RWPE2 (cell line): ENCODE data around the gene OAS3.

ENCODE experiments used
- ATAC-seq: fragments of 200-7000 bp; cut with Tn5 transposase; 3 replicates; pipeline ENCODE4 v1.9.1; 2021; ENCODE audit warnings: low read depth
- DNase-seq: peaks from one replicate; pipeline ENCODE4 v3.0.0-alpha.2; 2020; ENCODE audit warnings: low spot score
- H3K27ac ChIP-seq: fragments of 450-650 bp; 2 replicates; pipeline ENCODE4 v1.5.1; 2017; ENCODE audit warnings: mild to moderate bottlenecking; ENCODE audit not compliant: poor library complexity, severe bottlenecking
- H3K27me3 ChIP-seq: fragments of 250-450 bp; sonication (Bioruptor Pico); 2 replicates; pipeline ENCODE4 v1.5.1; 2021; ENCODE audit warnings: mild to moderate bottlenecking, moderate library complexity; ENCODE audit not compliant: insufficient read depth, poor library complexity, severe bottlenecking
- H3K36me3 ChIP-seq: fragments of 250-450 bp; sonication (Bioruptor Pico); 2 replicates; pipeline ENCODE4 v1.5.1; 2020; ENCODE audit warnings: low read depth, mild to moderate bottlenecking, moderate library complexity
- H3K4me1 ChIP-seq: fragments of 250-450 bp; sonication (Bioruptor Pico); 2 replicates; pipeline ENCODE4 v1.5.1; 2021; ENCODE audit warnings: mild to moderate bottlenecking, moderate library complexity; ENCODE audit not compliant: insufficient read depth, poor library complexity, severe bottlenecking
- H3K4me3 ChIP-seq: fragments of 250-450 bp; sonication (Bioruptor Pico); 2 replicates; pipeline ENCODE4 v1.5.1; 2021; ENCODE audit warnings: mild to moderate bottlenecking, moderate library complexity; ENCODE audit not compliant: severe bottlenecking
- H3K9me3 ChIP-seq: fragments of 250-450 bp; sonication (Bioruptor Pico); 2 replicates; pipeline ENCODE4 v1.5.1; 2021; ENCODE audit warnings: mild to moderate bottlenecking, moderate library complexity; ENCODE audit not compliant: severe bottlenecking
- CTCF ChIP-seq: fragments of 450-650 bp; IDR thresholded peaks from one replicate; pipeline ENCODE4 v1.5.1; 2017; ENCODE audit warnings: mild to moderate bottlenecking, moderate library complexity; ENCODE audit not compliant: poor library complexity, severe bottlenecking

Gene OAS3

DNA sequence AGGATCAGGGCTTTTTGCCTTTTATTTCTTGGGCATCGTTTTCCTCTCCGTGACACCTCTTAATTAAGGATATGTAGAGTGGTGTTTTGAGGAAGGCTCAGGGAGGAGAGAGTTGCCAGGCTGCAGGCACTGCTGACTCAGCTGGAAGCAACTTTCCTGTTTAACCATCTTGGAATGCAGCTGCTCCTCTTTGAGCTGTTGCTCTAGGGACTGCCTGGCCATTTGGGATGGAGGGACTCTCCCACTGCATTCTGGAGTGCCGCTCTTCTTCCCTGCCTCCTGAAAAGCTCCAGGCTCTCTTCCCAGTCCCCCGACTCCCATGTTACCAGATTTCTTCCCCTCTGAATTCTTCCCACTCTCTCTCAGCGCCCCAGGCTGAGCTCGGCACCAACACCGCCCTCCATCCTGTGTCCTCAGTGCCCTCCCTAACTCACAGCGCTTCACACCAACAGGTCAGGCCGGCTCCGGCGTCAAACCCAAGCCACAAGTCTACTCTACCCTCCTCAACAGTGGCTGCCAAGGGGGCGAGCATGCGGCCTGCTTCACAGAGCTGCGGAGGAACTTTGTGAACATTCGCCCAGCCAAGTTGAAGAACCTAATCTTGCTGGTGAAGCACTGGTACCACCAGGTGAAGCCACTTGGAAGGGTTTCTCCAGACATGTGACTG, 5.9 kb downstream of the OAS3 start:
- no peak for DNase-seq
- H3K36me3 ChIP-seq = peaks cover 30% of the 10 kb centered on the region
- no peaks in the 10 kb centered on the region for H3K9me3 ChIP-seq
- H3K4me3 ChIP-seq = no peak overlapping the region
- H3K27ac ChIP-seq = no peak overlapping the region
- ATAC-seq = no peak
- TF ChIP-seq CTCF = no peak
- H3K27me3 ChIP-seq = no peaks in the 10 kb centered on the region
- H3K4me1 ChIP-seq = no peaks in the 10 kb centered on the region

GRCh38 chr12:112945515-112945914, 7.2 kb downstream of the OAS3 start:
- no peak overlapping the region for H3K4me3 ChIP-seq
- no peak for TF ChIP-seq CTCF
- no peaks in the 10 kb centered on the region for H3K4me1 ChIP-seq
- no peak overlapping the region for H3K27ac ChIP-seq
- no peak for DNase-seq
- H3K9me3 ChIP-seq = no peaks in the 10 kb centered on the region
- peaks cover 30% of the 10 kb centered on the region for H3K36me3 ChIP-seq
- H3K27me3 ChIP-seq = no peaks in the 10 kb centered on the region
- ATAC-seq = no peak

DNA sequence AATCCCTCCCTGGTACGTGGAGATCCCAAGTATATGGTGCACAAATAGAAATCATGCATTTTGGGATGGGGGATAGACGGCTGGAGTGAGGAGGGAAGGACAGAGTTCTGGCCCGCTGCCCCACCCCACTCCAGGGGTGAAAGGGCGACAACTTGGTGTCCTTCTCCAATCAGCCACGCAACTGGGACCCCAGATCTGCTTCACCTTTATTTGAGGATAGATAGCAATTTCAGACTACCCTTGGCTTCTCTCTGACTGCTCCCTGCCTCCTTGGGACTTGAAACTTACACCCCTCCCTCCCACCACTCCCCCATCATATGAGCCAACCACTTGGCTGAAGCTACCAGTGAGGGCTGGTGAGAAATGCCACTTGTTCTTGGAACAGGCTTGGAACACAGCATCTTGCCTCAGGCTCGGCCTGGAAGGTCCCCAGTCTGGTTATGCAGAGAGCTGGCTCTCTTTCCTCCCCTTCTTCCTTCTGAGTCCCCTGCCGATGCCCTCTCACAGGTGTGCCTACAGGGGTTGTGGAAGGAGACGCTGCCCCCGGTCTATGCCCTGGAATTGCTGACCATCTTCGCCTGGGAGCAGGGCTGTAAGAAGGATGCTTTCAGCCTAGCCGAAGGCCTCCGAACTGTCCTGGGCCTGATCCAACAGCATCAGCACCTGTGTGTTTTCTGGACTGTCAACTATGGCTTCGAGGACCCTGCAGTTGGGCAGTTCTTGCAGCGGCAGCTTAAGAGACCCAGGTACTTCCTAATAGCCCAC, 8.1 kb downstream of the OAS3 start:
- no peak for DNase-seq
- Histone ChIP-seq H3K4me1 (no peaks in the 10 kb centered on the region), H3K36me3 (peaks cover 37% of the 10 kb centered on the region), H3K27me3 (no peaks in the 10 kb centered on the region), H3K9me3 (no peaks in the 10 kb centered on the region), H3K4me3 (no peak overlapping the region), H3K27ac (no peak overlapping the region)
- no peak for ATAC-seq
- TF ChIP-seq CTCF = no peak

DNA sequence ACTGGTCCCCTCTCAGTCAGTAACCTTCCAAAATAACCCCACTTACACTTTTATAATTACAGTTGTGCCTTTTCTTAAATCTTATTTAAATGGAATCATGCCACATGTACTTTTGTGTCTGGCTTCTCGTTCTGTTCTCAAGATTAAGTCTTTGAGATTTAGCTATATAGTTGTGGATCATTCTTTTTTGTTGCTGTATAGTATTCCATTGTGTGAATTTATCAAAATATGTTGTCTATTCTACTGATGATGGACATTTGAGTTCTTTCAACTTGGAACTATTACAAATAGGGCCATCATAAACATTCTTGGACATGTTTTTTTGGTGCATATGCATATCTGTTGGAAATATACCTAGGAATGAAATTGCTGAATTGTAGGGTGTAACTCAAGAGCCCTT, 9.0 kb downstream of the OAS3 start:
- Histone ChIP-seq H3K9me3 (no peaks in the 10 kb centered on the region), H3K27ac (no peak overlapping the region), H3K4me3 (no peak overlapping the region), H3K4me1 (peaks cover 2% of the 10 kb centered on the region), H3K27me3 (no peaks in the 10 kb centered on the region), H3K36me3 (peaks cover 42% of the 10 kb centered on the region)
- TF ChIP-seq CTCF = no peak
- DNase-seq (no peak), ATAC-seq (no peak)

DNA sequence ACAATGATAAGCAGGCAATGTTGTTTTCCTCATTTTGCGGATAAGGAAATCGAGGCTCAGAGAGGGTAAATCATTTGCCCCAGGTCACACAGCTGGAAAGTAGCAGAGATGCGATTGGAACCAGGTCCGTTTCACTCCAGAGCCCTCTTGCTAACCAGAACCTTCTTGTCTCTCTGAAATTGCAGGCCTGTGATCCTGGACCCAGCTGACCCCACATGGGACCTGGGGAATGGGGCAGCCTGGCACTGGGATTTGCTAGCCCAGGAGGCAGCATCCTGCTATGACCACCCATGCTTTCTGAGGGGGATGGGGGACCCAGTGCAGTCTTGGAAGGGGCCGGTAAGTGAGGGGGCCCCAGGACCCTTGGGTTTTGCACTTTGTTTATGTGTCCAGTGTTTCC, 9.5 kb downstream of the OAS3 start:
- Histone ChIP-seq H3K27me3 (no peaks in the 10 kb centered on the region), H3K9me3 (no peaks in the 10 kb centered on the region), H3K4me1 (peaks cover 2% of the 10 kb centered on the region), H3K36me3 (peaks cover 45% of the 10 kb centered on the region), H3K27ac (no peak overlapping the region), H3K4me3 (no peak overlapping the region)
- TF ChIP-seq CTCF = no peak
- ATAC-seq (no peak), DNase-seq (no peak)
